GM19025 (cell line): ENCODE data around the gene LMBRD2.
A peak's percentile ranks its signal among the peaks of the same experiment; 100 is the strongest.
"Not testable (repeated sequence)": the region's sequence is repeated elsewhere in the genome, so short reads cannot be mapped to it uniquely, and the experiment has no call there.

ENCODE experiments used
- ATAC-seq: cut with Tn5 transposase; IDR thresholded peaks from one replicate; pipeline ENCODE4 v1.9.1; 2021; ENCODE audit warnings: mild to moderate bottlenecking, low read depth, moderate library complexity; ENCODE audit not compliant: unreplicated experiment

Gene LMBRD2

DNA sequence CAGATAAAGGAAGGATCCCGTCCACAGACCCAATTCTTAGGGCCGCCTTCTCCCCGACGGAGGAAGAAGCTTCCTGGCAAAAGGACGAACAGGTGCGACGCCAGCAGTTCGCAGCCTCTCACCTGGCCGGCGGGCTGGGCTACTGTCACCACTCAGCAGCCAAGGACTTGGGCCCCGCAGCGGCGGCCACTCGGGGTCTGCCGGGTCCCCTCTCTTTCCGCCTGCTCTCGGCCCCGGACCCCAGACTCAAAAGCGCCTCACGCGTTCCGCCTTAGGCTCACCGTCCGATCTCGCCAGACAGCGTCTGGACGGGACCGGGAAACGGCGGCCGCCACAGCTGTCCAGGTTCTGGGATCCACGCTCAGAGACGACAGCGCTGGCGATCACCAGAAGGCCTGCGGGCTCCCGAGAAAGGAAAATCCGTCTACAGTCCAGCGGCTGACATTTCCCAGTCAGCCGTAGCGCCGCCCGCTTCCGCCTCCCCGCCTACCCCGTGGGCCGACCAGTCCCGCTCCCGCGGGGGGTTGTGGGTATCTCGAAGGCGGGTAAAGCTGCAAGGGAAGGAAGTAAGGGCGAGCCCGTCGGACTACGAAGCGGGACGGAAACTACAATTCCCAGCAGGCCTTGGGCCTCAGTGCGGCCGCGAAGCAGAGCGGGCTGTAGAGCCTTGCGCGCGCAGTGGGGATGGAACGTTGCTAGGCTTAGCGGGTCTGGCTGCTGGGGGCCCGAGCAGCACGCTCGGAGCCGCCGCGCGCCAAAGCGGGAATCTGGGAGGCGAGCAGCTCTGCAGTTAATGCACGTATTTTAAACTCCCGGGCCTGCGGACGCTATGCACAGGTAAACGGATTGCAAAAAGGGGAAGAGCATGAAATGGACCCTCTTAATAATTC lies at the start of gene LMBRD2, which contains the start of gene SKP2:
Gene LMBRD2, minus strand, starts transcription at position 454 of the 890 bp plus-strand sequence. CDS start 8,538 bp downstream, outside the sequence.
Gene SKP2, plus strand, starts transcription at position 678 of the 890 bp plus-strand sequence. Its CDS starts 152 bp downstream, at position 830.
- ATAC-seq = peak; percentile 97

DNA sequence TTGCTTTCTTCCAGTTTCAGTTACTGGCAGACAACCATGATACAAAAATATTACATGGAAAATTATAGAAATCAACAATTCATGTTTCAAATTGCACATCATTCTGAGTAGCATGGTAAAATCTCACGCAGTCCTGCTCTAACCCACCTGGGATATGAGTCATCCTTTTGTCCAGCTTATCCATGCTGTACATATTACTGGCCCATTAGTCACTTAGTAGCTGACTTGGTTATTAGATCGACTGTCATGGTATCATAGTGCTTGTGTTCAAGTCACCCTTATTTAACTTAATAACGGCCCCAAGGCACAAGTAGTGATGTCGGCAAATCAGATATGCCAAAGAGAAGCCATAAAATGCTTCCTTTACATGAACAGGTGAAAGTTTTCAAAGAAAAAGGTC lies 48.8 kb upstream of the LMBRD2 start:
- no peak for ATAC-seq

- no peak for ATAC-seq
Measured at GRCh38 chr5:36199620-36200019, 47.9 kb upstream of the LMBRD2 start.

DNA sequence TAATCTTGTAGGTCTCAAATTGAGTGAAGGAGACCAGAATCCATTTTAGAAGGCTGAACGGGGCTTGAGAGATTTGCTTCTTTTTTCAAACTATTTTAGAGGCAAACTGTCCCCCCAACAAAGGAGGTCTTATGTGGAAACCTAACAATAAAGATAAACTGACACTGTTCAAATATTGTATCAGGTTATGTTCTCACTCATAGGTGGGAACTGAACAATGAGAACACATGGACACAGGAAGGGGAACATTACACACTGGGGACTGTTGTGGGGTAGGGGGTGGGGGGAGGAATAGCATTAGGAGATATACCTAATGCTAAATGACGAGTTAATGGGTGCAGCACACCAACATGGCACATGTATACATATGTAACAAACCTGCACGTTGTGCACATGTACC lies 47.1 kb upstream of the LMBRD2 start:
- ATAC-seq = not testable (repeated sequence)

- no peak for ATAC-seq
Measured at GRCh38 chr5:36198281-36198680, 46.6 kb upstream of the LMBRD2 start.

GRCh38 chr5:36193746-36194145 lies 42.1 kb upstream of the LMBRD2 start:
- ATAC-seq = no peak

- ATAC-seq = not testable (repeated sequence)
Measured at GRCh38 chr5:36184408-36184807, 32.7 kb upstream of the LMBRD2 start.

- ATAC-seq = no peak
Measured at GRCh38 chr5:36181774-36182173, 30.1 kb upstream of the LMBRD2 start.

DNA sequence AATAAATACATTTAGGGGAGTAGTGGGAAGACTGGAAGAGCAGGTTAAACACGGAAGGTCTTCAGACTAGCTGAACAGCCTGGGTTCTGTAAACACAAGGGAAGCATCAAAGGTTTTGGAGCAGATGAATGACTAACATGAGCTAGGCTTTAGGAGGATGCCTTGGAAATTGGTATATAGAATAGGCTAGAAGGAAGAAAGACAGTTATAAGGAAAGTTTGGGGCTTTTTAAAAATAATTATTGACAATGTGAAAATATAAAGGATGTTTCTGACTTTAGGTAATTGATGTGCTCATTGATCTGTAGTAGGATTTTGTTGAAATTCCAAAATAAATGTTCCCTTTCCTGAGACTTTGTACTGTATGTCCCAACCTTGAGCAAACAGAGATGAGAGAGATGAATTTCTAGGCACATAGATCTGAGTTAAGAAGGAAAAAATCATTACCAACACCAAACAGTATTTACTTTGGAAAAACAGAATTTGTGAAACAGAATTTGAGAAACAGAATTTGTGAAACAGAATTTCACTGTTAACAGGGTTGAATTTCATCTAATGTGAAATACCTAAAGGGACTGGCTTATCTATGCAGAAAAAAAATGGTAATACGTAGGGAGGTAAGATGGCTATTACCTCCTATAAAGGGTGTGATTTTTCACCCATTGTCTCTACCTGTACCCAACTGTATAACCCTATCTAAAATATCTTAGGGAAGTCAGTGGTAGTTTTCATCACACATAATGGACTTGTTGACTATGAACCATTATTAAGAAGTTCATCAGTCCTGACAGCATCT lies 29.1 kb upstream of the LMBRD2 start:
- no peak for ATAC-seq

- no peak for ATAC-seq
Measured at GRCh38 chr5:36179950-36180349, 28.3 kb upstream of the LMBRD2 start.

- no peak for ATAC-seq
Measured at GRCh38 chr5:36178524-36178890, 26.8 kb upstream of the LMBRD2 start.

- ATAC-seq = peak; percentile 5
Measured at GRCh38 chr5:36177715-36178523, 26.2 kb upstream of the LMBRD2 start.

DNA sequence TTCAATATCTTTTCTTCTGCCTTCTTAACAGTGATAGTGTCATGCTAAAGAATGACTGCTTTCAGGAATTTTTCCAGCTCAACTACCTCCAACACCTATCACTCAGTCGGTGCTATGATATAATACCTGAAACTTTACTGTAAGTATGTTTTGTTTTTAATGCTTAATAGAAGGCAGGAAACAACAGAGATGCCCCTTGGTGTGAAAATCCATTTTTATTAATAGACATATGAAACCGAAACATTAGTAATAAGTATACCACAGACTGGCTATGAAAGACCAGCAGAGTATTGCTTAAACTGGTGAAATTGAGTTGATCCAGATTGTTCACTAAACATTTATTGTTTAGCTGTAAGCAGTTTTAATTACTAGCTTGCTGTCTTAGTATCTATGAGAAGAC lies 25.5 kb upstream of the LMBRD2 start:
- peak; percentile 90 for ATAC-seq

- ATAC-seq = no peak
Measured at GRCh38 chr5:36175043-36175442, 23.4 kb upstream of the LMBRD2 start.

DNA sequence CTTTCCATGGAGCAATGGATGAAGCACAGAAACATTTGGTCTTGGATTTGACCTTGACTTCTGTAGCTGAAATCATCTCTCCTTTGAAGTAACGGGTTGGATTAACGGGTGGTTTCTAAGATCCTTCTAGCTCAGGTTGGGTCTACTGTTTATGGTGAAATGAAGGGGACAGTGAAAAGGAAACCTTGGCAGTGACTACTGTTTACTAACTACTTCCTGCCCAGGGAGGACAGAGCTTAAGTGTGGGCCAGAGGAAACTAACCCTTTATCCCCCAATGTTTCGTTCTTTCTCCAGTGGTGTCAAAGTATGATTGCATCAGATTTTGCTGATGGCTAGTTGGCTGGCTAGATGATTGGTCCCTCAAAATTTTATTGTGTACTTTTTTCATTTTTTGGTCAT lies 22.4 kb upstream of the LMBRD2 start:
- no peak for ATAC-seq

DNA sequence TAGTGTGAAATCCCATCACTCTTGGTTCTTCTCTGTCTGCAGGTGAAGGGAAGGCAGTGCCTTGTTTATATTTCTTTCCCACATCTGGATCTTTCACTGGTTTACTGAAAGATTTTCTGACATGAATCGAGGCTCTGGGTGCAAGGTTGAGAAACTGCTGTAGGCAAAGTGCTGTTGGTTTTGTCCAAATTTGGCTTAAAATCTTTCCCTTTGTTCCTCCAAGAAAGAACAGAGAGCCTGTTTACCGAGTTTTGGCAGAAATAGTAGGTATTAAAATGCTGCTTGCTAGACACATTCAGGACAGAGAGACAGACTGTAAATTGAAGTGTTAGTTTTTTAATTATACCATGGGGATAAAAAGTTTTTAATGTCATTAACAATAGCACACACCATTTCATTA lies 21.7 kb upstream of the LMBRD2 start:
- ATAC-seq = no peak

DNA sequence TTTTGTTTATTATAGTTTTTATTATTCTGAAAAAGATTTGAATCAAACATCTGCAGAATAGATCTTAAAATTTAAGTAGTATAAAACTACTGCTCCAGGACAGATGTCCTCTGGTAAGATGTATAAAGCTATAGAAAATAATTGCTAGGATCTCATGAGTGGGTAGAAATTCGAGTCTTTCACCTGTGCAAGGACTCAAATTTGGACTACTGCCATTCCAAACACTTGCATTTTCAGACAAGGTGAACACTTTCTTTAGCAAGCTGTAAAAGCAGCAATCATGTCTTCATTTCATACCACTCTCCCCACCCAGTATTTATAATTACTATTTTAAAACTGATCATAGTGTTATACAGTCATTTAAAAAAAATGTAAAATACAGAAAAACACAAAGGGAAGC lies 20.9 kb upstream of the LMBRD2 start:
- ATAC-seq = no peak

DNA sequence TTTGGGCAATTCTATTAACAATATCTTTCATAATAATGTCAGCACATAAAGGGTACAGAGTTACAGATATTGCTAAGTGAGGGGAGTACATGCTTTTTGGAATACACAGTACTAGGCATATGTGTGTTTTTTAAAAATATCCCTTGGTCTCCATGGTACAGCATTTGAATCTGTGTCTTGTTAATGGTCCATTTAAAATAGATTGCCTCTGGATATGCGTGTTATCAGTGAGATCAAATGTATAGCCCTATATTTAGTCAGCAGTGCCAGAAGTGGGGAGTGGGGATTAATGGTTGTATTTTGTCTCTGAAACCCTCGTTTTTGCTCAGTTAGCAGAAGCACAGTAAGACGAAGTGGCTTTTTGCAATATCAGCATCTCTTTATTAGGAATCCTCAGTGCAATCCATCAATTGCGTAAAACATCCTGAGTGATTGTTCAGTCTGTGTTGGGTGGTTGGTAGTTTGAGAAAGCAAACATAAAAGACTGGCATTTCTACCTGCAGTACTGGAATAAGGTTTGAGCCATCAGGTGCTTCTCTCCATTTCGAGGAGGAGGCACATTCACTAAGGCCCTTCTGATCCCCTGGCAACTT lies 19.2 kb upstream of the LMBRD2 start:
- no peak for ATAC-seq

DNA sequence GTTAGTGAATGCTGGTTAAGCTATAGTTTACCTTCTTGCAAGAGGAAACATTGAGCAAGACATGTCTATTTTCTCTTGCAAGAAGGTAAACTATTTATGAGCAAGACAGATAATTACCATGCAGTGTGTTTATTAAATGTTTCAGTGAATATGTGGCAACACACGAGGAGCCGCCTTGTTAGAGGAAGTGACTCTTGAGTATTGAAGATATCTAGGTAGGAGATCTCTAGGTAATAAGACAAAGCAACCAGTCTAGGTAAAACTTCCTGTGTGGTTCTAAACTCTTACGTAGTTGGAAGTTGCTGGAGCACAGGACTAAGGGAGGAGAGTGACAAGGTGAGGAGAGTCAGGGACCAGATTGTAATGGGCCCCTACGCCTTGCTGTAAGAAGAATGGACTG lies 17.1 kb upstream of the LMBRD2 start:
- ATAC-seq = no peak

GRCh38 chr5:36164461-36164860 lies 12.8 kb upstream of the LMBRD2 start:
- ATAC-seq = no peak
